ENCODE measurements around the gene ZFP90.

DNA sequence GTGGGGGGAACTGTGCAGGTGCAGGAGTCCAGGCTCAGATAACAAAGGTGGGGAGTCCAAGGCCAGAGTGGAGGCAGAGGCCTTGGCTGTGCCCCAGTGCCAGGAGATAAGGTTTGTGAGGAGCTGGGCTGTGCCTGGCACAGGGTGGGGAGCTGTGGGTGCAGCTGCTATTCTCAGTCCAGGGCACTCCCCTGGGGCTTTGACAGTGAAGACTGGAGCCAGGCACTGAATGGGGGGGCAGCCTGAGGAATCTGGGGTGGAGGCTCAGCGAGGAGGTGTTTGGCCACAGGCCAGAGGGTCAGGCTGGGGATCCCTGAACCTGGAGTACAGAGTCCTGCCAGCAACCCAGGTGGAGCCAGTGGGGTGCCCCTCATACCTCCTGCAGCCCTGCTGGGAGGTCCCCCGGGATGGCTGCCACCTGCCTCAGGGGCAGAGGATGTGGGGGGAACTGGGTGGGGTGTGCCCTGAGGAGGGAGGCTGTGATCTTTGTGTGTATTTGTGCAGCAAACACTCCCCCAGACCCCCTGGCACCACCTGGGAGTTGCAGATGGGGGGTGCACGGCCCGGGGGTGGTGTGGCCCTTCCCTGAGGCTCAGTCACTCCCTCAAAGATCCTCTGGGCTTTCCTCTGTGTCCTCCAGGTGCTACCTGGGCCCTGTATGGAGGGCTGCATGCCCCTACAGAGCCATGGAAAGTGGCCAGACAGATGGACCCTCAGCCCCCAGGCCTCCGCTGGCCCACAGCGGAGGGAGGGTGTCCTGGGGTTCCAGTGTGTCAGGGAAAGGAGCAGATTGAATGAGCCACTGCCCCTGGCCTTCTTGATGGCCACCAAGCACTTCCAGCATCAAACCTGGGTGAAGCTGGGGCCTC is 46.3 kb upstream of the ZFP90 start:
- TF ChIP-seq POLR2A (IDR thresholded peaks at IDR 0.05; ENCODE audit: low read depth, low read length) (no peak), POLR2AphosphoS5 (IDR thresholded peaks at IDR 0.05; ENCODE audit: low read depth, low read length) (no peak), TAF1 (IDR thresholded peaks at IDR 0.05; ENCODE audit: borderline replicate concordance, low read depth, low read length) (no peak)
